Esophagus squamous epithelium (tissue), 5 donors: Measurements from ENCODE around the gene PRR19. TPM values are rescaled to one million over a fixed set of nuclear protein-coding genes. Genes with fewer than 3 reads are reported as not detected.
A peak's percentile ranks its signal among the peaks of the same experiment; 100 is the strongest.

Source experiments
- DNase-seq: peaks from one replicate; lab custom pipeline; 2025; lab: John Stamatoyannopoulos, UW
- H3K27ac ChIP-seq, 4 donors: fragments of 200-600 bp; sonication (generic); one replicate each; pipeline ENCODE4 v1.5.1; 2016 to 2019; ENCODE audit warnings: mild to moderate bottlenecking in 1 of 4
- H3K27me3 ChIP-seq, 4 donors: fragments of 200-600 bp; sonication (generic); 1 replicate in 3 of 4; 2 replicates in 1 of 4; pipeline versions ENCODE4 v1.5.1 to v1.6.0; 2017 to 2021; ENCODE audit warnings: antibody characterized with exemption in 1 of 4
- H3K36me3 ChIP-seq, 3 donors: fragments of 200-600 bp; sonication (generic); one replicate each; pipeline ENCODE4 v1.5.1; 2016 to 2019
- H3K4me1 ChIP-seq, 3 donors: fragments of 200-600 bp; sonication (generic); one replicate each; pipeline ENCODE4 v1.5.1; 2017 to 2019
- H3K4me3 ChIP-seq, 4 donors: fragments of 200-600 bp; sonication (generic); 1 replicate in 3 of 4; 2 replicates in 1 of 4; pipeline ENCODE4 v1.5.1; 2016 to 2019; ENCODE audit warnings: mild to moderate bottlenecking in 2 of 4, moderate library complexity in 1 of 4
- H3K9me3 ChIP-seq, 3 donors: fragments of 200-600 bp; sonication (generic); one replicate each; pipeline ENCODE4 v1.5.1; 2016 to 2019
- POLR2A ChIP-seq, 4 donors: fragments of 450-650 bp; IDR thresholded peaks; one replicate each; pipeline ENCODE4 v1.6.1; 2017; ENCODE audit warnings: antibody characterized with exemption in 4 of 4, mild to moderate bottlenecking in 4 of 4, moderate library complexity in 3 of 4
- WGBS, 2 donors: methylation state at CpG; one replicate each; pipeline ENCODE4 v1.1.5; 2018; 5-methylcytosine and 5-hydroxymethylcytosine counted together
- intact Hi-C: fragments of 100-400 bp; cut with DNase I; formaldehyde crosslinking; loops from one replicate; pipeline ENCODE4 v1.15.0; 2022
- total RNA-seq, 4 donors: library from RNA; depleted of rRNA; stranded (reverse); fragments of >200 nt; gene quantifications; one replicate each; pipeline ENCODE4 v1.1.0, GENCODE V29; 2016
- TF ChIP-seq, protein P1 (sequence below), 6 experiments: fragments of 450-650 bp in 4 of 6; fragments of 200-600 bp in 2 of 6; sonication (generic) in 2 of 6; IDR thresholded peaks; one replicate each; pipeline ENCODE4 v1.5.1; 2016 to 2019; ENCODE audit warnings: antibody characterized with exemption in 6 of 6, mild to moderate bottlenecking in 4 of 6, moderate library complexity in 4 of 6
- donor health status: DM: yes; HTN: yes; CAD: no.

The PRR19 gene
- 1 to 10 TPM in 1 of 4 donors, under 1 TPM in 3; 0.75 to 1.0 (median 0.82) TPM for total RNA-seq

DNA sequence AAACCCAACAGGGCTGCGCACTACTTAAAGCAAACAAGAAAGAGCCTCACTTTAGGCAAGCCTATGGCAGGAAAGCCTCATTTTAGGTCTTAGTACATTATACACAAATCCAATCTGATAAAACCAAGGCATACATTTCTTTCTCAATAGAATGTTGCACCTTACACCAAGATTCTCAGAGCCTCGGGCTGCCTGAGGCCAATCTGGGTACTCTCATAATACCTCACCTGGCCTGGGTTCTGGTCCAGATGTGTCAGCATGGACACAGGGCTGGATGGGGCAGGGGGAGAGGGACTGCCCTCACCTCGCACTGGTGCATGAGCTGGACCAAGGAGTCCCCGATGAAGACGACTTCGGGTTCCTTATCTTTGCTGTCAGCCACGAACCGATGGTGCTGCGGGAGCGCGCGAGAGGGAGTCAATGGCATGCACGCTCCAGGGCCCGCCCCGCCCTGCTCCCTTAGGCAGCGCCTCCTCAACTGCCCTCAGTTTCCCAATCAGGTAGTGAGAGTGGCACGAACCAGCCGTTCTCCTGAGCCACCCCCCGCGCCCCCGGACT, at the start of gene PRR19:
TSS of gene PRR19 (plus strand) at position 487 of the 558 bp plus-strand sequence. CDS start 7,453 bp downstream, outside the sequence.
- no peaks in the 10 kb centered on the region for H3K9me3 ChIP-seq

DNA sequence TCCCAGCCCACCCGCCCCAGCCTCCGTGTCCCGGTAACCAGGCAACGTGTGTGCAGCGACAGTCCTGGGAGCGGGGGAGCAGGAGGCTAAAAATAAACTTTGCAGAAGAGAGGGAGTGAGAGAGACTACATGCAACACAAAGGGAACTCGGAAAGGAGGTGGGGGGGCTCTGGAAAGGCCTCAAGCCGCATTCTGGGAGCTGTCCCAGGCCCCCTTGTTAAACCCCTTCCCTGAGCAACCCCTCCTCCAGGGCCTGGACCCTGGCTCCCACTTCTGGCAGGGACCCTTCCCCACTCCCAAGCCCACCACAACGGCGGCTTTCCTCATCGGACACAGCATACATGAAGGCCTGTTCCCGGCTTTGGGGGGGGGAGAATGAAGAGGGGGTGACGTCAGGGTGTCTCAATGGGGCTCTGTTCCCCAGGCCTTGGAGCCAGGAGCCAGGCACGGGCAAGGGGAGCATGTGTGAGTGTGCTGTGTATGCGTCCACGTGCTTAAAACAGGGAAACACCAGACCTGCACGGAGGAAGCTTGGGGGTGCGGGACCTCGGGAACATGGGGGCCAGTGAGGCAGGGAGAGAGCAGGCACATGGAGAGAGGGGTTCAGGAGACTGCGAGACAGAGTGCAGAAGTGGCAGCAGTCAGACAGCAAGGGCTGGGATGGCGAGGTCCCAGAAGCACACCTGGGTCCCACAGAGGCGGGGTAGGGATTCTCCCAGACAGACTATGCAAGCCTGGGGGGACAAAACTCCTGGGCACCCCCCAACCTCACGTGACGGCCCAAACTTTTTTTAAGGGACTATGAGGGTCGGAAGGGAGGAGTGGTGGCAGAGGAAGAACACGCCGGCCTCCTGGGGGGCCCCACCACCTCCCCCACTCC, 49.3 kb upstream of the PRR19 start:
- peak overlapping the region; percentile 91 to 99 (median 96) for H3K4me3 ChIP-seq
- TF ChIP-seq POLR2A (IDR thresholded peaks at IDR 0.05): no peak
- TF ChIP-seq, protein P1, sequence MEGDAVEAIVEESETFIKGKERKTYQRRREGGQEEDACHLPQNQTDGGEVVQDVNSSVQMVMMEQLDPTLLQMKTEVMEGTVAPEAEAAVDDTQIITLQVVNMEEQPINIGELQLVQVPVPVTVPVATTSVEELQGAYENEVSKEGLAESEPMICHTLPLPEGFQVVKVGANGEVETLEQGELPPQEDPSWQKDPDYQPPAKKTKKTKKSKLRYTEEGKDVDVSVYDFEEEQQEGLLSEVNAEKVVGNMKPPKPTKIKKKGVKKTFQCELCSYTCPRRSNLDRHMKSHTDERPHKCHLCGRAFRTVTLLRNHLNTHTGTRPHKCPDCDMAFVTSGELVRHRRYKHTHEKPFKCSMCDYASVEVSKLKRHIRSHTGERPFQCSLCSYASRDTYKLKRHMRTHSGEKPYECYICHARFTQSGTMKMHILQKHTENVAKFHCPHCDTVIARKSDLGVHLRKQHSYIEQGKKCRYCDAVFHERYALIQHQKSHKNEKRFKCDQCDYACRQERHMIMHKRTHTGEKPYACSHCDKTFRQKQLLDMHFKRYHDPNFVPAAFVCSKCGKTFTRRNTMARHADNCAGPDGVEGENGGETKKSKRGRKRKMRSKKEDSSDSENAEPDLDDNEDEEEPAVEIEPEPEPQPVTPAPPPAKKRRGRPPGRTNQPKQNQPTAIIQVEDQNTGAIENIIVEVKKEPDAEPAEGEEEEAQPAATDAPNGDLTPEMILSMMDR (IDR thresholded peaks at IDR 0.05): no peak
- DNase-seq: no peak
- H3K27ac ChIP-seq: peak overlapping the region; percentile 97 to 100 (median 100)
- H3K9me3 ChIP-seq: no peaks in the 10 kb centered on the region
- peaks cover 27 to 81% (median 48%) of the 10 kb centered on the region in 3 donors for H3K4me1 ChIP-seq
- H3K27me3 ChIP-seq: no peaks in the 10 kb centered on the region
- intact Hi-C loops: no loop called here
- 5 to 6% methylated on average over 10 to 21 of the region's 27 CpGs for WGBS, 2 donors
- H3K36me3 ChIP-seq: peaks cover 4 to 22% (median 6%) of the 10 kb centered on the region in 3 donors

More for the DNA sequence above, at the start of gene PRR19:
- TF ChIP-seq, protein P1 (IDR thresholded peaks at IDR 0.05): no peak
- no peak for TF ChIP-seq POLR2A (IDR thresholded peaks at IDR 0.05)
- intact Hi-C loops: no loop called here
- Histone ChIP-seq H3K36me3 (peaks cover 0 to 4% (median 0%) of the 10 kb centered on the region in 3 donors), H3K4me1 (peaks cover 7 to 31% (median 8%) of the 10 kb centered on the region in 3 donors), H3K27ac (peak within 1 kb of the TSS; percentile 45 to 80 (median 61)), H3K27me3 (no peaks in the 10 kb centered on the region), H3K4me3 (peak within 1 kb of the TSS; percentile 39 to 68 (median 58))
- WGBS, 2 donors: 20 to 21% methylated on average over 4 to 6 of the region's 21 CpGs
- DNase-seq: no peak

DNA sequence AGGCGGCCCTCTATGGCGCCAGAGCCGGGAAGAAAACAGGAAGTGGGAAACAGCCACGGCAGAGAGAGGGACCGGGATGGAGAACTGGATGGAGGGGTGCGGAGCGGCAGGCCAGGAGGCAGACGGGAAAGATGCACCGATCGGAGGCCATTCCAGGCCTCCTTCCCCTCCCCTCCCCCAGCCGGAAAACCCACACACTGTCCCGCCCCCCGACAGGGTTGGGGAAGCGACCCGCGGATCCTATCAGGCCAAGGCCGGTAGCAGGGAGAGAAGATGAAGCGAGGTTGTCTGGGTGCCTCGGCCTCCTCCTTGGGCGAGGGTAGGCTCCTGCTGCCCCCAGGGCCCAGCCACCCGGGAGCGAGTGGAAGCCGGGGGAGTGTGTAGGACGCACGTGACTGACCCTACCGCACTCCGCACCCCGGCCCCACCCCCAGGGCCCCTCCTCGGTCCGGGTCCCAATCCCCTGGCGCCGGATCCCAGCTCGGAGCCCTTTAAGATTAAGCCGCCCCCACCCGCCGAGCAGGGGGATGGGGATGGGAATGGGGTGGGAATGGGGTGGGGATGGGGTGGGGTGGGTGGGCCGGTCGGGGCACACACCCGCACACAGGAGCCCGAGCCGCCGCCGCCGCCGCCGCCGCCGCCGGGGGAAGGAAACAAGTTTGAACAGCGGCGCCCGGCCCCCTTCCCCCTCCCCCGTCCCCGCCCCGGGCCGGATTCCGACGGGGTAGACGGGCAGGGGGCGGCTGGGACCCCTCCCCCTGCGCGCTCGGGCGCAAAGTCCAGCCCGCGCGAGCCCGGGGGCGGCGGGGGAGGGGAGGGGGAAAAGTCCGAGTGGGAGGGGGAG, 48.5 kb upstream of the PRR19 start:
- intact Hi-C loops: no loop called here
- DNase-seq: no peak
- peak overlapping the region; percentile 91 to 99 (median 96) for H3K4me3 ChIP-seq
- peak overlapping the region; percentile 97 to 100 (median 100) for H3K27ac ChIP-seq
- H3K27me3 ChIP-seq: no peaks in the 10 kb centered on the region
- TF ChIP-seq POLR2A (IDR thresholded peaks at IDR 0.05): peak in 1 of 4 donors; percentile 38
- TF ChIP-seq, protein P1 (IDR thresholded peaks at IDR 0.05): no peak
- H3K4me1 ChIP-seq: peaks cover 27 to 72% (median 48%) of the 10 kb centered on the region in 3 donors
- H3K36me3 ChIP-seq: peaks cover 4 to 19% (median 6%) of the 10 kb centered on the region in 3 donors
- H3K9me3 ChIP-seq: no peaks in the 10 kb centered on the region
- WGBS, 2 donors: 0% methylated on average over 10 to 13 of the region's 71 CpGs

DNA sequence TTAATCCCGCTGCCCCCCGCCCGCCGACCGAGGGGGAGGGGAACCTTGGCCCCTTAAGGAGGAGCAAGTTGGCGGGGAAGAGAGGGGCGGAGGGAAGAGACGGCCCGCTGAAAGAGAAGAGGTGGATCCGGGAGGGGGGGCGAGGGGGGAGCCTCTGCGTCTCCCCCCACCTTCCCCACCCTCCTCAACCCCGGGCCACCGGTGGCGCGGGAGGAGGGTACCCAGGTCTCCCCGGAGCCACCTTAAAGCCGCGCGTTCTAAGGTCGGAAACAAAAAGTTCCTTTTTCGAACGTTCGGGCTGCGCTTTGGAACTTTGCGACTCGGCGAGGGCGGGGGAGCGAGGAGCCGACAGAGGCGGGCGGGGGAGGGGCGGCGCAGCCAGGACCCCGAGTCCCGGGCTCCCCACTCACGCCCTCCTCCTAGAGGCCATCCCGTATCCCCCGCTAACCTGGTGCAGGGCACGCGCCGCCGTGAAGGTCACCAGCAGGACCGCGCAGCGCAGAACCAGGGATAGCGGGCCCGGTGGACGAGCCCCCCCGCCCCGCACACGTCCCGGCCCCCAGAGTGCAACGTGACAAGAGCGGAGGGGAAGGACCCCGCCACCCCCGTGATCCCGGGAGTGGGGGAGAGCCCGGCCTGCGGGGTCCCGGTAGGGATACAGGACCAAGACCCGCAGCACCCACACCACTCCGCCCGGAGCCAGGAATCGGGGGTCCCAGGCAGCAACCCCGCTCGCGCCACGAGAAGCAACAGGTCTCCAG, 47.7 kb upstream of the PRR19 start:
- Histone ChIP-seq H3K4me3 (peak overlapping the region; percentile 91 to 99 (median 96)), H3K36me3 (peaks cover 4 to 11% (median 4%) of the 10 kb centered on the region in 3 donors), H3K27ac (peak overlapping the region; percentile 97 to 100 (median 100)), H3K27me3 (no peaks in the 10 kb centered on the region), H3K9me3 (no peaks in the 10 kb centered on the region), H3K4me1 (peaks cover 27 to 64% (median 48%) of the 10 kb centered on the region in 3 donors)
- DNase-seq: no peak
- WGBS, 2 donors: 0% methylated on average over 24 of the region's 70 CpGs; no CpG with 5 or more reads in 1 of the 2 donors
- TF ChIP-seq, protein P1 (IDR thresholded peaks at IDR 0.05): no peak
- TF ChIP-seq POLR2A (IDR thresholded peaks at IDR 0.05): peak in 1 of 4 donors; percentile 5
- intact Hi-C loops: no loop called here
